Hepatocyte (in vitro differentiated cells): ENCODE measurements around the gene SLC25A13.

Source experiments
- CTCF ChIP-seq: fragments of 200-600 bp; sonication (generic); IDR thresholded peaks from 2 replicates; pipeline ENCODE4 v1.5.1; 2016; ENCODE audit warnings: antibody characterized with exemption, mild to moderate bottlenecking; ENCODE audit not compliant: poor library complexity
- EZH2 ChIP-seq: fragments of 200-600 bp; sonication (generic); IDR thresholded peaks from 2 replicates; pipeline ENCODE4 v1.6.1; 2016; ENCODE audit warnings: antibody characterized with exemption, mild to moderate bottlenecking, borderline replicate concordance

- no peak for TF ChIP-seq EZH2
- no peak for TF ChIP-seq CTCF
Observed at GRCh38 chr7:96299496-96299895, 22.4 kb downstream of the SLC25A13 start.
